IMR-90 (cell line): ENCODE measurements around the gene RAB4B. TPM values are rescaled to one million over a fixed set of nuclear protein-coding genes. Genes with fewer than 3 reads are reported as not detected.

Experiments used
- ATAC-seq: fragments of 200-7000 bp; cut with Tn5 transposase; 2 replicates; pipeline ENCODE4 v1.9.1; 2020; ENCODE audit warnings: low read depth, mild to moderate bottlenecking, moderate library complexity
- BruUV-seq: library from RNA; stranded (reverse); fragments of 400-500 nt; replicated peaks from 2 replicates; lab custom pipeline; 2021; lab: Mats Ljungman, UMichigan
- CTCF ChIA-PET: fragments of 300-600 bp; formaldehyde crosslinking; extraction: SDS; loops from one replicate; lab custom pipeline; 2021; ENCODE audit warnings: antibody characterized with exemption; lab: Yijun Ruan, JAX
- POLR2A ChIA-PET: fragments of 300-600 bp; sonication (Branson Sonifier 250); formaldehyde crosslinking; loops from one replicate; lab custom pipeline; 2022; ENCODE audit warnings: antibody characterized with exemption; ENCODE audit not compliant: unreplicated experiment; lab: Charles Lee
- DNase-seq: peaks from one replicate; pipeline ENCODE4 v3.0.0; 2013
- H2AFZ ChIP-seq: replicated peaks from 2 replicates; pipeline ENCODE3; 2013; ENCODE audit warnings: low read length, mild to moderate bottlenecking; ENCODE audit not compliant: poor library complexity
- H2AK5ac ChIP-seq: 2 replicates; pipeline ENCODE4 v1.6.1; 2013; ENCODE audit warnings: low read depth, low read length, inconsistent platforms
- H2AK9ac ChIP-seq: replicated peaks from 2 replicates; pipeline ENCODE3; 2013; ENCODE audit warnings: mild to moderate bottlenecking, low read depth, low read length, moderate library complexity; ENCODE audit not compliant: poor library complexity
- H2BK120ac ChIP-seq: 2 replicates; pipeline ENCODE4 v1.6.1; 2013; ENCODE audit warnings: low read depth, low read length, inconsistent platforms
- H2BK15ac ChIP-seq: 3 replicates; pipeline ENCODE4 v1.6.1; 2013; ENCODE audit warnings: low read depth, low read length, inconsistent platforms
- H2BK20ac ChIP-seq: 2 replicates; pipeline ENCODE4 v1.6.1; 2013; ENCODE audit warnings: low read depth, mild to moderate bottlenecking, inconsistent platforms, low read length, moderate library complexity
- H2BK5ac ChIP-seq: 2 replicates; pipeline ENCODE4 v1.6.1; 2013; ENCODE audit warnings: mild to moderate bottlenecking, low read depth, low read length, inconsistent platforms; ENCODE audit not compliant: poor library complexity, severe bottlenecking
- H3K14ac ChIP-seq: replicated peaks from 2 replicates; pipeline ENCODE4 v1.6.1; 2013; ENCODE audit warnings: low read depth, low read length, inconsistent platforms
- H3K18ac ChIP-seq: 2 replicates; pipeline ENCODE4 v1.6.1; 2013; ENCODE audit warnings: low read depth, low read length, control low read depth
- H3K23ac ChIP-seq: 2 replicates; pipeline ENCODE4 v1.6.1; 2013; ENCODE audit warnings: low read depth, low read length, inconsistent platforms
- H3K27ac ChIP-seq: 2 replicates; pipeline ENCODE4 v1.5.1; 2013; ENCODE audit warnings: mild to moderate bottlenecking, control low read depth, low read length; ENCODE audit not compliant: insufficient read depth
- H3K27me3 ChIP-seq: 2 replicates; pipeline ENCODE4 v1.6.1; 2013; ENCODE audit warnings: low read length; ENCODE audit not compliant: control insufficient read depth, insufficient read depth
- H3K36me3 ChIP-seq: 2 replicates; pipeline ENCODE4 v1.6.1; 2013; ENCODE audit warnings: low read length, mixed read lengths; ENCODE audit not compliant: control insufficient read depth, insufficient read depth
- H3K4ac ChIP-seq: 2 replicates; pipeline ENCODE4 v1.6.1; 2013; ENCODE audit warnings: low read depth, low read length, inconsistent platforms
- H3K4me1 ChIP-seq: 2 replicates; pipeline ENCODE4 v1.6.1; 2013; ENCODE audit warnings: low read length, mixed read lengths; ENCODE audit not compliant: control insufficient read depth, insufficient read depth
- H3K4me2 ChIP-seq: 2 replicates; pipeline ENCODE4 v1.6.1; 2013; ENCODE audit warnings: low read depth, mild to moderate bottlenecking, control low read depth, low read length, moderate library complexity
- H3K4me3 ChIP-seq: 2 replicates; pipeline ENCODE4 v1.5.1; 2013; ENCODE audit warnings: low read depth, mild to moderate bottlenecking, control low read depth, low read length, moderate library complexity; ENCODE audit not compliant: insufficient read depth
- H3K56ac ChIP-seq: 2 replicates; pipeline ENCODE4 v1.6.1; 2013; ENCODE audit warnings: low read length, inconsistent platforms; ENCODE audit not compliant: insufficient read depth; ENCODE audit errors: extremely low read depth
- H3K79me1 ChIP-seq, 2 experiments: 2 replicates each; pipeline ENCODE4 v1.6.1; 2013; ENCODE audit warnings: low read length in 2 of 2, inconsistent platforms in 1 of 2, low read depth in 1 of 2
- H3K9ac ChIP-seq: 2 replicates; pipeline ENCODE4 v1.6.1; 2013; ENCODE audit warnings: low read depth, low read length, control low read depth
- H3K9me1 ChIP-seq: 2 replicates; pipeline ENCODE4 v1.6.1; 2013; ENCODE audit warnings: low read length, inconsistent platforms; ENCODE audit not compliant: insufficient read depth
- H3K9me3 ChIP-seq: 2 replicates; pipeline ENCODE4 v1.6.1; 2013; ENCODE audit warnings: low read length; ENCODE audit not compliant: control insufficient read depth, insufficient read depth
- H4K20me1 ChIP-seq: 2 replicates; pipeline ENCODE4 v1.6.1; 2013; ENCODE audit warnings: low read length, inconsistent platforms; ENCODE audit not compliant: insufficient read depth
- H4K5ac ChIP-seq: 2 replicates; pipeline ENCODE4 v1.6.1; 2013; ENCODE audit warnings: mild to moderate bottlenecking, low read depth, low read length, control low read depth
- H4K8ac ChIP-seq, 2 experiments: 2 replicates each; pipeline ENCODE4 v1.6.1; 2013; ENCODE audit warnings: low read depth in 2 of 2, low read length in 2 of 2, control low read depth in 1 of 2, inconsistent platforms in 1 of 2
- H4K91ac ChIP-seq: 2 replicates; pipeline ENCODE4 v1.6.1; 2013; ENCODE audit warnings: low read depth, low read length, inconsistent platforms; ENCODE audit not compliant: insufficient read depth
- CHD1 ChIP-seq: IDR thresholded peaks from 2 replicates; pipeline ENCODE4 v1.6.1; 2012; ENCODE audit warnings: low read depth, low read length, improper control_type of control experiment
- WGBS, 2 experiments: methylation state at CpG; one replicate each; pipeline versions ENCODE4 v1.1.5 to v1.1.7; 2013; ENCODE audit warnings: missing lambda C conversion rate in 2 of 2; ENCODE audit not compliant: insufficient read length in 1 of 2; ENCODE audit errors: extremely low coverage in 2 of 2; 5-methylcytosine and 5-hydroxymethylcytosine counted together
- dilution Hi-C: fragments of 300-500 bp; cut with HindIII; formaldehyde crosslinking; loops from one replicate; pipeline ENCODE4 v1.14.3; 2018; ENCODE audit warnings: low sequenced_read_pairs; ENCODE audit not compliant: unreplicated experiment
- in situ Hi-C: fragments of 300-500 bp; cut with MboI; formaldehyde crosslinking; loops from 3 replicates; pipeline ENCODE4 v1.14.3; 2019; ENCODE audit warnings: low sequenced_read_pairs, inconsistent platforms, mixed read lengths
- intact Hi-C: fragments of 100-400 bp; cut with micrococcal nuclease; formaldehyde crosslinking; loops from 2 replicates; pipeline ENCODE4 v1.10.0; 2022
- polyA plus RNA-seq, 3 experiments: library from polyadenylated mRNA; depleted of rRNA; stranded (reverse); fragments of >200 nt; gene quantifications; 2 replicates each; pipeline ENCODE4 v1.2.3, GENCODE V29; 2012; ENCODE audit warnings: low replicate concordance in 1 of 3
- total RNA-seq: library from RNA; depleted of rRNA; stranded (reverse); fragments of >200 nt; gene quantifications from 2 replicates; pipeline ENCODE4 v1.2.3, GENCODE V29; 2012
- TF ChIP-seq, protein P1 (sequence below): conservative IDR thresholded peaks from 2 replicates; pipeline ENCODE4 v1.5.1; 2012; ENCODE audit warnings: mild to moderate bottlenecking, low read depth, low read length, improper control_type of control experiment

RAB4B gene
- total and polyA plus RNA-seq, 2 of the 4 experiments (the other 2 are of a cell fraction), result 7.9 to 21.4 TPM

DNA sequence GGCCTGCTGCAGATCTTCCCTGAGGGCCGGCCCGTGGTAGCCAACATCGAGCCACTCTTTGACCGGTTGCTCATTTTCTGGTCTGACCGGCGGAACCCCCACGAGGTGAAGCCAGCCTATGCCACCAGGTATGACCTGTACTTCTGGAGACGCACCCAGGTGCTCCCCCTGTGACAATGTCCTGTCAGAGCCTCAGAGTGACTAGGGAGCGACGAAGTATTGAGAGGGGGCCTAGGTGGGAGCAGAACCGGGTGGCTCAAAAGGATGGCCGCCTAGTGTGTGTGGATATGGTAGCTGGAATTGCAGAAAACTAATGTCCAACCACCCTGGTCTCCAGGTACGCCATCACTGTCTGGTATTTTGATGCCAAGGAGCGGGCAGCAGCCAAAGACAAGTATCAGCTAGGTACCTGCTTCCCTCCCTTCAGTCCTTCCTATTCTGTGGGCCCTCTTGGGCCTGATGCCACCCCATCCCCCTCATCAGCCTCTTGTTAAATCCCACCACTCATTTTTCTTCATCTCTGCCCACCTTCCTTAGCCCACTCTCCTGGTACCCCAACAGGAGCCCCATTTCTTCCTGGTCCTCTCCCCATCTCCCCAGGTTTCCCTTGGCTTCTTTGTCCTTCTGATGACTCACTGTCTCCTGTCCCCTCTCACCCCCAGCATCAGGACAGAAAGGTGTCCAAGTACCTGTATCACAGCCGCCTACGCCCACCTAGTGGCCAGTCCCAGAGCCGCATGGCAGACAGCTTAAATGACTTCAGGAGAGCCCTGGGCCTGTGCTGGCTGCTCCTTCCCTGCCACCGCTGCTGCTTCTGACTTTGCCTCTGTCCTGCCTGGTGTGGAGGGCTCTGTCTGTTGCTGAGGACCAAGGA lies 29.3 kb downstream of the RAB4B start:
- intact Hi-C loops, result loop anchor here (5.0 kb wide), 1 partner anchor 145 kb away; no protein-coding TSS in a partner anchor
- Histone ChIP-seq H2AK5ac (no peak overlapping the region), H3K14ac (no peak overlapping the region), H4K8ac (no peak overlapping the region), H2BK120ac (no peak overlapping the region), H3K27ac (no peak overlapping the region), H4K20me1 (peaks cover 73% of the 10 kb centered on the region), H2BK15ac (no peak overlapping the region), H3K27me3 (no peaks in the 10 kb centered on the region), H3K9me3 (no peaks in the 10 kb centered on the region), H3K9ac (no peak overlapping the region), H3K4me1 (peaks cover 22% of the 10 kb centered on the region), H3K4me2 (no peak overlapping the region), H3K18ac (no peak overlapping the region), H2BK20ac (no peak overlapping the region), H3K79me1 (peaks cover 24 to 81% of the 10 kb centered on the region in 2 experiments), H3K56ac (no peak overlapping the region), H2AK9ac (peak overlapping the region; percentile 37), H2BK5ac (no peak overlapping the region), H3K36me3 (peaks cover 55% of the 10 kb centered on the region), H4K91ac (no peak overlapping the region), H2AFZ (peak overlapping the region; percentile 9), H3K4ac (no peak overlapping the region), H3K4me3 (no peak overlapping the region), H3K23ac (no peak overlapping the region), H4K5ac (no peak overlapping the region), H3K9me1 (peaks cover 23% of the 10 kb centered on the region)
- DNase-seq (no peak), ATAC-seq (no peak)
- WGBS, 2 experiments, result 64% methylated on average over 11 of the region's 18 CpGs; no CpG with 5 or more reads in 1 of the 2 experiments
- ChIA-PET POLR2A (no interaction called here), CTCF (interaction anchor here (0.8 to 1.5 kb wide), 6 partner anchors 9 to 73 kb away, joined by 3 to 5 read pairs (median 3); partner anchors contain the start of gene EGLN2)
- in situ Hi-C loops, result loop anchor here (5.0 kb wide), 1 partner anchor 145 kb away; no protein-coding TSS in a partner anchor
- dilution Hi-C loops, result no loop called here
- TF ChIP-seq CHD1, result no peak
- TF ChIP-seq, protein P1, sequence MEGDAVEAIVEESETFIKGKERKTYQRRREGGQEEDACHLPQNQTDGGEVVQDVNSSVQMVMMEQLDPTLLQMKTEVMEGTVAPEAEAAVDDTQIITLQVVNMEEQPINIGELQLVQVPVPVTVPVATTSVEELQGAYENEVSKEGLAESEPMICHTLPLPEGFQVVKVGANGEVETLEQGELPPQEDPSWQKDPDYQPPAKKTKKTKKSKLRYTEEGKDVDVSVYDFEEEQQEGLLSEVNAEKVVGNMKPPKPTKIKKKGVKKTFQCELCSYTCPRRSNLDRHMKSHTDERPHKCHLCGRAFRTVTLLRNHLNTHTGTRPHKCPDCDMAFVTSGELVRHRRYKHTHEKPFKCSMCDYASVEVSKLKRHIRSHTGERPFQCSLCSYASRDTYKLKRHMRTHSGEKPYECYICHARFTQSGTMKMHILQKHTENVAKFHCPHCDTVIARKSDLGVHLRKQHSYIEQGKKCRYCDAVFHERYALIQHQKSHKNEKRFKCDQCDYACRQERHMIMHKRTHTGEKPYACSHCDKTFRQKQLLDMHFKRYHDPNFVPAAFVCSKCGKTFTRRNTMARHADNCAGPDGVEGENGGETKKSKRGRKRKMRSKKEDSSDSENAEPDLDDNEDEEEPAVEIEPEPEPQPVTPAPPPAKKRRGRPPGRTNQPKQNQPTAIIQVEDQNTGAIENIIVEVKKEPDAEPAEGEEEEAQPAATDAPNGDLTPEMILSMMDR, result peak; percentile 26; the same call in 1 of the 2 replicates
- no TSS peak for BruUV-seq
